ENCODE data around the gene MAD2L1BP. TPM values are rescaled to one million over a fixed set of nuclear protein-coding genes. Genes with fewer than 3 reads are reported as not detected.

The MAD2L1BP gene
- total RNA-seq, 1 experiment from 2014 or later, result 36.6 TPM

- no peaks in the 10 kb centered on the region for H3K9me2 ChIP-seq (ENCODE audit: insufficient read depth)
- peaks cover 10 to 18% of the 10 kb centered on the region in 2 experiments; a peak in 3 of 4 replicates for H3K4me1 ChIP-seq (ENCODE audit: control insufficient read depth in 1 of 2, insufficient read depth in 2 of 2, low read length in 2 of 2)
- DNase-seq (ENCODE audit: low read depth, low spot score), result no peak
- H3K79me2 ChIP-seq (ENCODE audit: insufficient read depth, low read length), result peaks cover 32% of the 10 kb centered on the region
- no peak for TF ChIP-seq TCF7L2 (IDR thresholded peaks at IDR 0.05; ENCODE audit: borderline replicate concordance, extremely low read depth, insufficient read depth, insufficient read length)
- TF ChIP-seq SRF (IDR thresholded peaks at IDR 0.05; ENCODE audit: low read depth), result no peak
- TF ChIP-seq FOSL1 (IDR thresholded peaks at IDR 0.05; ENCODE audit: low read depth), result no peak
- TF ChIP-seq MAX (IDR thresholded peaks at IDR 0.05), result no peak
- TF ChIP-seq POLR2A (IDR thresholded peaks at IDR 0.05; ENCODE audit: borderline replicate concordance, extremely low read depth, insufficient read depth, insufficient read length), result no peak
- TF ChIP-seq EZH2phosphoT487 (IDR thresholded peaks at IDR 0.05; ENCODE audit: borderline replicate concordance), result no peak
- TF ChIP-seq REST (IDR thresholded peaks at IDR 0.05; ENCODE audit: low read depth), result no peak
- no peak for TF ChIP-seq RAD21 (IDR thresholded peaks at IDR 0.05; ENCODE audit: low read depth)
- no peak for TF ChIP-seq ZFX (IDR thresholded peaks at IDR 0.05)
- no peak for TF ChIP-seq ATF3 (IDR thresholded peaks at IDR 0.05)
- H2AFZ ChIP-seq (ENCODE audit: low read depth, low read length, poor library complexity, severe bottlenecking), result no peak overlapping the region
- H3K9ac ChIP-seq (ENCODE audit: low read length), result no peak overlapping the region
- H3K4me2 ChIP-seq (ENCODE audit: low read length), result no peak overlapping the region
- intact Hi-C loops (cut with micrococcal nuclease), result no loop called here
- H3K27me3 ChIP-seq (ENCODE audit: insufficient read depth, low read length), result no peaks in the 10 kb centered on the region
- no peak for ATAC-seq
- no peak overlapping the region for H3K27ac ChIP-seq (ENCODE audit: low read depth, low read length)
- ChIA-PET RAD21 (ENCODE audit: low non-redundant PET in 1 of 2, low total read pairs in 2 of 2, uncharacterized antibody in 2 of 2, unreplicated experiment in 2 of 2) (no interaction called here), POLR2A (no interaction called here), CTCF (interaction anchor here (1.0 kb wide), 1 partner anchor 21 kb away, joined by 3 read pairs; no protein-coding TSS in a partner anchor)
- no peaks in the 10 kb centered on the region for H3K36me3 ChIP-seq (ENCODE audit: control insufficient read depth in 1 of 2, insufficient read depth in 2 of 2, low read length in 2 of 2)
- no TSS peak for BruUV-seq (replicated peaks)
- H4K20me1 ChIP-seq (ENCODE audit: insufficient read depth), result no peaks in the 10 kb centered on the region; the same call in 1 of the 2 replicates
- no peak overlapping the region for H3K4me3 ChIP-seq (replicated peaks in 1 of 2; ENCODE audit: low read depth in 1 of 2, low read length in 2 of 2)
- H3K9me3 ChIP-seq (ENCODE audit: control insufficient read depth in 1 of 2, insufficient read depth in 1 of 2, low read depth in 1 of 2, low read length in 2 of 2), result no peaks in the 10 kb centered on the region
These were observed 53.8 kb downstream of the MAD2L1BP start for GRCh38 chr6:43689421-43689820.

Other genes with a start within 250 kb of the MAD2L1BP start
- 29.9 TPM for gene ABCC10, start 208.3 kb upstream of the MAD2L1BP start, total RNA-seq (2021; ENCODE audit: unreplicated experiment)
- 1.6 TPM for gene DLK2, start 180.3 kb upstream of the MAD2L1BP start, total RNA-seq (2021; ENCODE audit: unreplicated experiment)
- 45.2 TPM for gene TJAP1, start 158.3 kb upstream of the MAD2L1BP start, total RNA-seq (2021; ENCODE audit: unreplicated experiment)
- 1.2 TPM for gene LRRC73, start 125.5 kb upstream of the MAD2L1BP start, total RNA-seq (2021; ENCODE audit: unreplicated experiment)
- gene YIPF3, start 118.9 kb upstream of the MAD2L1BP start, total RNA-seq (2021; ENCODE audit: unreplicated experiment), result 84.5 TPM
- 84.6 TPM for gene POLR1C, start 118.8 kb upstream of the MAD2L1BP start, total RNA-seq (2021; ENCODE audit: unreplicated experiment)
- gene XPO5, start 59.8 kb upstream of the MAD2L1BP start, total RNA-seq (2021; ENCODE audit: unreplicated experiment), result 77.4 TPM
- gene POLH, start 59.7 kb upstream of the MAD2L1BP start, total RNA-seq (2021; ENCODE audit: unreplicated experiment), result 20.6 TPM
- 98.0 TPM for gene GTPBP2, start 6.6 kb upstream of the MAD2L1BP start, total RNA-seq (2021; ENCODE audit: unreplicated experiment)
- gene RSPH9, start 9.2 kb downstream of the MAD2L1BP start, total RNA-seq (2021; ENCODE audit: unreplicated experiment), result not detected
- gene MRPS18A, start 52.0 kb downstream of the MAD2L1BP start, total RNA-seq (2021; ENCODE audit: unreplicated experiment), result 63.0 TPM
- 112 TPM for gene VEGFA, start 134.4 kb downstream of the MAD2L1BP start, total RNA-seq (2021; ENCODE audit: unreplicated experiment)